Thyroid gland (tissue), 4 donors: ENCODE measurements around the gene OTOGL. TPM values are rescaled to one million over a fixed set of nuclear protein-coding genes. Genes with fewer than 3 reads are reported as not detected.

Experiments used
- DNase-seq, 2 donors: peaks; one replicate each; pipeline ENCODE4 v3.0.0-alpha.2; 2019
- H3K27ac ChIP-seq, 3 donors: fragments of 200-600 bp; sonication (generic); 1 replicate in 2 of 3; 2 replicates in 1 of 3; pipeline ENCODE4 v1.5.1; 2016 to 2019; ENCODE audit warnings: mild to moderate bottlenecking in 1 of 3, moderate library complexity in 1 of 3
- H3K27me3 ChIP-seq: fragments of 200-600 bp; sonication (generic); one replicate; pipeline ENCODE4 v1.5.1; 2019
- H3K36me3 ChIP-seq, 2 donors: fragments of 200-600 bp; sonication (generic); one replicate each; pipeline ENCODE4 v1.5.1; 2016 to 2019
- H3K4me1 ChIP-seq, 2 donors: fragments of 200-600 bp; sonication (generic); one replicate each; pipeline ENCODE4 v1.5.1; 2017 to 2019
- H3K4me3 ChIP-seq, 3 donors: fragments of 200-600 bp; sonication (generic); replicated peaks in 1 of 3; 1 replicate in 2 of 3; 2 replicates in 1 of 3; pipeline ENCODE4 v1.5.1; 2016; ENCODE audit warnings: mild to moderate bottlenecking in 1 of 3
- H3K9me3 ChIP-seq: fragments of 200-600 bp; sonication (generic); one replicate; pipeline ENCODE4 v1.5.1; 2017
- POLR2A ChIP-seq, 2 donors: fragments of 450-650 bp; IDR thresholded peaks; one replicate each; pipeline ENCODE4 v1.6.1; 2017; ENCODE audit warnings: antibody characterized with exemption in 2 of 2, mild to moderate bottlenecking in 2 of 2, moderate library complexity in 1 of 2
- WGBS, 2 donors: methylation state at CpG; one replicate each; pipeline ENCODE4 v1.1.5; 2017; 5-methylcytosine and 5-hydroxymethylcytosine counted together
- intact Hi-C: fragments of 100-400 bp; cut with DNase I; formaldehyde crosslinking; loops from one replicate; pipeline ENCODE4 v1.15.1; 2023
- total RNA-seq, 4 donors: library from RNA; depleted of rRNA; stranded (reverse); fragments of >200 nt; gene quantifications; one replicate each; pipeline ENCODE4 v1.2.3, GENCODE V29; 2016
- TF ChIP-seq, protein P1 (sequence below), 6 experiments: fragments of 200-600 bp in 3 of 6; fragments of 450-650 bp in 3 of 6; sonication (generic) in 3 of 6; IDR thresholded peaks; one replicate each; pipeline ENCODE4 v1.5.1; 2016 to 2019; ENCODE audit warnings: antibody characterized with exemption in 6 of 6, mild to moderate bottlenecking in 2 of 6, inconsistent platforms in 1 of 6, moderate library complexity in 1 of 6

Gene OTOGL
- total RNA-seq, 4 donors from 2014 or later: 0.11 to 0.13 TPM; not detected in 2

DNA sequence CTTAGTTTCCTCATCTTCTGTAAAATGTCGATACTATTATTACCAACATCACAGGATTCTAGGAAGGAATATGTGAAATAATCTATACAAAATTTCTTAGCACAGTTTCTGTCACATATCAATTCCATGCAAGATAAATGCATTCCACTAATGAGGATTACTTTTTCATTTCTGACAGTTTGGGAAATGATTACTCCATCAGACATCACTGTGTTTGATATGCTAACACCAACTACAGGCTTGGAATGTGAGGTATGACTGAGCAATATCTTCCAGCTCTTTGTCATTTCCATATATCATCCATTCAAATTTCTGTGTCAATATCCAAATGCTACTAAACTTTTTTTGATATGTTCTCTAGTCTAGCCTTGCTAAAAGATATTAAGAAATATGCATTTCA lies 233.5 kb downstream of the OTOGL start:
- WGBS, 2 donors: 94 to 95% methylated on average over 1 of the region's 1 CpG
- no peak for DNase-seq
- intact Hi-C loops: no loop called here
- H3K4me1 ChIP-seq: no peaks in the 10 kb centered on the region
- H3K9me3 ChIP-seq: no peaks in the 10 kb centered on the region
- H3K4me3 ChIP-seq: no peak overlapping the region
- H3K27me3 ChIP-seq: no peaks in the 10 kb centered on the region
- no peaks in the 10 kb centered on the region for H3K36me3 ChIP-seq
- TF ChIP-seq POLR2A (IDR thresholded peaks at IDR 0.05): no peak
- TF ChIP-seq, protein P1, sequence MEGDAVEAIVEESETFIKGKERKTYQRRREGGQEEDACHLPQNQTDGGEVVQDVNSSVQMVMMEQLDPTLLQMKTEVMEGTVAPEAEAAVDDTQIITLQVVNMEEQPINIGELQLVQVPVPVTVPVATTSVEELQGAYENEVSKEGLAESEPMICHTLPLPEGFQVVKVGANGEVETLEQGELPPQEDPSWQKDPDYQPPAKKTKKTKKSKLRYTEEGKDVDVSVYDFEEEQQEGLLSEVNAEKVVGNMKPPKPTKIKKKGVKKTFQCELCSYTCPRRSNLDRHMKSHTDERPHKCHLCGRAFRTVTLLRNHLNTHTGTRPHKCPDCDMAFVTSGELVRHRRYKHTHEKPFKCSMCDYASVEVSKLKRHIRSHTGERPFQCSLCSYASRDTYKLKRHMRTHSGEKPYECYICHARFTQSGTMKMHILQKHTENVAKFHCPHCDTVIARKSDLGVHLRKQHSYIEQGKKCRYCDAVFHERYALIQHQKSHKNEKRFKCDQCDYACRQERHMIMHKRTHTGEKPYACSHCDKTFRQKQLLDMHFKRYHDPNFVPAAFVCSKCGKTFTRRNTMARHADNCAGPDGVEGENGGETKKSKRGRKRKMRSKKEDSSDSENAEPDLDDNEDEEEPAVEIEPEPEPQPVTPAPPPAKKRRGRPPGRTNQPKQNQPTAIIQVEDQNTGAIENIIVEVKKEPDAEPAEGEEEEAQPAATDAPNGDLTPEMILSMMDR (IDR thresholded peaks at IDR 0.05): no peak
- H3K27ac ChIP-seq: no peak overlapping the region

DNA sequence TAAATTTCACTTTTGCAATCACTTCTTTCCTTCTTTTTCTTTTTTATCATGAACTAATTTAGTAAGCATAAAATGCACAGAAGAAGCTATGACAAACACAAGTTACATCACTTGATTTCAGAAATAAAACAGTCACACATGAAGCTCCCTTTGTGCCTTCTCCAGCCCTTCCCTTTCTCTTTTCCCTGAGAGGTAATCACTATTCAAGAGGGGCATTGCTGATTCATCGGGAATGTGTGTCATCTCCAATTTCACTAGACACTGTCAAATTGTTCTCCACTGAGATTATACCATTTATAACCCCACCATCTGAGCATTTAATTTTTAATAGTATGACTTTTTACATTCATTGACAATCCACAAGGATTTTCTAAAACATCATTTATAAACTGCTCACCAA lies 253.1 kb downstream of the OTOGL start:
- H3K27ac ChIP-seq: no peak overlapping the region
- no peaks in the 10 kb centered on the region for H3K27me3 ChIP-seq
- DNase-seq: no peak
- intact Hi-C loops: no loop called here
- no peaks in the 10 kb centered on the region for H3K36me3 ChIP-seq
- TF ChIP-seq, protein P1 (IDR thresholded peaks at IDR 0.05): no peak
- no peak for TF ChIP-seq POLR2A (IDR thresholded peaks at IDR 0.05)
- no peaks in the 10 kb centered on the region for H3K4me1 ChIP-seq
- H3K4me3 ChIP-seq: no peak overlapping the region
- H3K9me3 ChIP-seq: no peaks in the 10 kb centered on the region
- WGBS, 2 donors: 81 to 96% methylated on average over 1 of the region's 1 CpG

DNA sequence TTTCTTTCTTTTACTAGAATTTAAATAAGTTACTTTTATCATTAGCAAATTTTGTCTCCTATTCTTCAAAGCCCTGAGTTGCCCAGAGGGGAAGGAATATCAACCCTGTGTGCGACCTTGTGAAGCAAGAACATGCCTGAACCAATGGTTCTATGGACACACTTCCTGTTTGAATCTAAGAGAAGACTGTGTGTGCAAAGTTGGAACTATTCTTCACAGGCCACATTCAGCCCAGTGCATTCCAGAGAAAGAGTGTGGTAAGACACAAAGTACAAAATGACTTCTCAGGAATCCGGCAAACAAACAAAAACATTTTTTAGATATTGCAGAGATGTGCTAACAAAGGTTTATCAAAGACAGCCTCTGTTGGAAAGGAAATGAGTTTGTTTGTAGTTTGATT lies 253.9 kb downstream of the OTOGL start:
- no peaks in the 10 kb centered on the region for H3K4me1 ChIP-seq
- H3K27me3 ChIP-seq: no peaks in the 10 kb centered on the region
- H3K4me3 ChIP-seq: no peak overlapping the region
- DNase-seq: no peak
- intact Hi-C loops: no loop called here
- no peak for TF ChIP-seq POLR2A (IDR thresholded peaks at IDR 0.05)
- TF ChIP-seq, protein P1 (IDR thresholded peaks at IDR 0.05): no peak
- no peak overlapping the region for H3K27ac ChIP-seq
- H3K9me3 ChIP-seq: no peaks in the 10 kb centered on the region
- 90 to 91% methylated on average over 2 of the region's 2 CpGs for WGBS, 2 donors
- no peaks in the 10 kb centered on the region for H3K36me3 ChIP-seq

DNA sequence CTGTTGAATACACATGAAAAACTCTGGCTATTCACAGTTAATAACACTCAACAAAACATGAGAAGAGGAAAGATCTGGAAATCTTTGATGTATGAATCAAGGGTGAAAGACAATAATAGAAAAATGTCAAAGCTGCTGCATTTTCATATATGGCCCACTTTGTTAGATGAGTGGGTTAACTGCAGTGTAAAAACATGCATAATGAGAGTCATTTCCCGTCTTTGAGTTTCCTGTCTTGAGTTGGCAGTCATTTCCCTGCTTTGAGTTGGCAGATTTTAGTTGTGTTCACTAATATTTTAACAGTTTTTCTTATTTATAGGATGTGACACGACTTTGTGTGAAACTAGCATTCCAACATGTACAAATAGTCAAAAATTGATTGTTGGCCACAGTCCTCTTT lies 256.8 kb downstream of the OTOGL start:
- WGBS, 2 donors: 43 to 53% methylated on average over 2 of the region's 2 CpGs
- TF ChIP-seq, protein P1 (IDR thresholded peaks at IDR 0.05): no peak
- no peak for TF ChIP-seq POLR2A (IDR thresholded peaks at IDR 0.05)
- no peak for DNase-seq

DNA sequence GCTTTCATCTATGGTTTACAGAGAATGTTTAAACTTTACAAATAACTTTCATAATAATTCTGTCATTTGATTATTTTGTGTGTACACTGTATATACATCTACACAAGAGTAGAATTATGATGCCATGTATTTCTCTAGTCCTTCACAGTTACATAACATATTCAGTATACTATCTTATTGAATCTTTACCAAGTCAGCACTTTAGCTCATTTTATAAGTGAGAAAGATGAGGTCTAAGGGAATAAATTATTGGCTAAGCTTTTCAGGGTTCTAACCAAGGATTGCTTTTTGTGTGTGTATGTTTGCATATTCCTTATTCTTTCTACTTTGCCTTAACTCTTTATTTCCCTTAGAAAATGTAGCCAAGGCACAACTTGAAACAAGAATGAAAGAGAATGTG lies 260.4 kb downstream of the OTOGL start:
- intact Hi-C loops: no loop called here
- H3K27ac ChIP-seq: no peak overlapping the region
- no peaks in the 10 kb centered on the region for H3K9me3 ChIP-seq
- TF ChIP-seq, protein P1 (IDR thresholded peaks at IDR 0.05): no peak
- no peak for TF ChIP-seq POLR2A (IDR thresholded peaks at IDR 0.05)
- no peaks in the 10 kb centered on the region for H3K4me1 ChIP-seq
- no peak for DNase-seq
- no peaks in the 10 kb centered on the region for H3K27me3 ChIP-seq
- H3K4me3 ChIP-seq: no peak overlapping the region
- H3K36me3 ChIP-seq: no peaks in the 10 kb centered on the region

More for the DNA sequence above, 256.8 kb downstream of the OTOGL start:
- Histone ChIP-seq H3K4me3 (no peak overlapping the region), H3K36me3 (no peaks in the 10 kb centered on the region), H3K27me3 (no peaks in the 10 kb centered on the region), H3K27ac (no peak overlapping the region), H3K4me1 (no peaks in the 10 kb centered on the region), H3K9me3 (no peaks in the 10 kb centered on the region)
- intact Hi-C loops: no loop called here
